Measurements from ENCODE around the gene NTF4.
A peak's percentile ranks its signal among the peaks of the same experiment; 100 is the strongest.
"Not testable (repeated sequence)": the region's sequence is repeated elsewhere in the genome, so short reads cannot be mapped to it uniquely, and the experiment has no call there.

NTF4 gene

DNA sequence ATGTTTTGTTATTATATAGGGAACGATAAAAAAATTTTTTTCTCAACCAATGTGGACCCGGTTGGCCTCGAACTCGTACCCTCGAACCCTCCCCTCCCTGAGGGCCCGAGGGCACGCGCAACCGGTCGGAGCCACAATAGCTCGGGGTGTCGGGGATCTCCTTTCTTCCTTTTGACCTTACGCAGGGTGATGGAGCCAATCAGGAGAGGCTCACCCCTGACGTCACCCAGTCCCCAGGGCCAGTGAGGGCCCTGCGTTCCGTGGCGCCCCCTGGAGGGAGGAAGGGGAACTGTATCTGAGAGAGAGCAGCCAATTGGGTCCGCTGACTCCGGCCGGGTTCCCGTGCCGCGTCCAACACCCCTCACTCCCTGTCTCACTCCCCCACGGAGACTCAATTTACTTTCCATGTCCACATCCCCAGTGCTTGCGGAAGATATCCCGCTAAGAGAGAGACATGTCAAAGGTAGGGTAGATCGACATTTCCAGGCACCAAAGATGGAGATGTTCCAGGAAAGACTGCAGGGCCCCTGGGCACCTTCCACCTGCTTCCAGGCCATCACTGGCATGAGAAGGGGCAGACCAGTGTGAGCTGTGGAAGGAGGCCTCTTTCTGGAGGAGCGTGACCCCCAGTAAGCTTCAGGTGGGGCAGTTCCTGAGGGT lies 32.8 kb downstream of the NTF4 start, which contains the start of gene CGB2:
Gene CGB2, plus strand, starts transcription at position 249 of the 660 bp plus-strand sequence. Its CDS starts 206 bp downstream, at position 455.
- DNase-seq (ENCODE audit: low read depth in 1 of 2, low spot score in 1 of 2): peak in 1 of 2 experiments; percentile 63
- in situ Hi-C loops (cut with HindIII; ENCODE audit: low pct_unique_long_range_greater_than_20kb, low sequenced_read_pairs): not testable (repeated sequence)

DNA sequence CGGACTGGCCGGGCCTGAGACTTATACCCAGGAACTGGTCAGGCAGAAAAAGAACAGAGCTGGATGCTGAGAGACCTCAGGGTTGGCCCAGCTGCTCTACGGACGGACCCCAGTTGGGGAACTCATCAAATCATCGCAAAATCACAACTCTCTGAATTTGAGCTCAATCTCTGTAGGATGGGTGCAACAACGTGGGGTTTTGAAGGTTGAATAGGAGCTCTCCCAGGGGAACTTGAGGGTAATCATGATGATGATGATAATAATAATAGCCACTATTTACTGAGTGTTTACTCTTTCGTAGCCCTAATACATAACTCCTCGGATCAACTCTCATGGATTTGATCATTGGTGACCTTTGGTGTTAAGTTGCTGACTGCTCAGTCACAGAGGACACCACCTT lies 34.3 kb downstream of the NTF4 start:
- in situ Hi-C loops (cut with HindIII; ENCODE audit: low pct_unique_long_range_greater_than_20kb, low sequenced_read_pairs); DNase-seq (ENCODE audit: low read depth in 1 of 2, low spot score in 1 of 2): not testable (repeated sequence)

DNA sequence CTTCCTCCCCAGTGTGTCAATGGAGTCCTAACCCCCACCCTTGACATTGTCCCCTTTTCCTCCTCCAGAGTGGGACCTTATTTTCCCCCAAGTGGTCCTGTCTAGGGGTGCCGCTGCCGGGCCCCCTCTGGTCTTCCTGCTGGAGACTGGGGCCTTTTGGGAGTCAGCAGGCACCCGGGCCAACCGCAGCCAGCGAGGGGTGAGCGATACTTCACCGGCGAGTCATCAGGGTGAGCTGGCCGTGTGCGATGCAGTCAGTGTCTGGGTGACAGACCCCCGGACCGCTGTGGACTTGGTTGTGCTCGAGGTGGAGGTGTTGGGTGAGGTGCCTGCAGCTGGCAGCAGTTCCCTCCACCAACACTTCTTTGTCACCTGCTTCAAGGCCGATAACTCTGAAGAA lies 34.9 kb downstream of the NTF4 start:
- in situ Hi-C loops (cut with HindIII; ENCODE audit: low pct_unique_long_range_greater_than_20kb, low sequenced_read_pairs); DNase-seq (ENCODE audit: low read depth in 1 of 2, low spot score in 1 of 2): not testable (repeated sequence)

DNA sequence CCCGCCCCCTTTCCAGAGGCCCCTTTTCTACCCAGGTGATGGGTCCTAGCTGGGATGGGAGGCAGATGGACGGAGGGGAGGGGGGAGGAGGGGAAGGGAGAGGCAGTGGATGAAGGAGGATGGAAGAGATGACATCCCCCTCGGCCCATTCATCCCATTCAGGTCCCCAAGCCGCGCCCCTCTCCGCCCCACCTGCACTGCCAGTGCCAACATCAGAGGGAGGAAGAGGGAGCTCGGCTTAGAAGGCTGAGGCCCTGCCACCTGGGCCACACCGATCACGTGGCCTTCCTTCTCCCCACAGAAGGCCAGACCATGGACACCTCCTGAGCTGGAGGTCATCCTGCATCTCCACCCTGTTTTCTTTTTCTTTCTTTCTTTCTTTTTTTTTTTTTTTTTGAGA lies 35.9 kb downstream of the NTF4 start:
- DNase-seq (ENCODE audit: low read depth in 1 of 2, low spot score in 1 of 2); in situ Hi-C loops (cut with HindIII; ENCODE audit: low pct_unique_long_range_greater_than_20kb, low sequenced_read_pairs): not testable (repeated sequence)

GRCh38 chr19:49025599-49025998 lies 39.0 kb downstream of the NTF4 start:
- in situ Hi-C loops (cut with HindIII; ENCODE audit: low pct_unique_long_range_greater_than_20kb, low sequenced_read_pairs): not testable (repeated sequence)

GRCh38 chr19:49025088-49025487 lies 39.5 kb downstream of the NTF4 start:
- in situ Hi-C loops (cut with HindIII; ENCODE audit: low pct_unique_long_range_greater_than_20kb, low sequenced_read_pairs): not testable (repeated sequence)

More at GRCh38 chr19:49025599-49025998, 39.0 kb downstream of the NTF4 start:
- DNase-seq (ENCODE audit: low read depth in 1 of 2, low spot score in 1 of 2): not testable (repeated sequence)

DNA sequence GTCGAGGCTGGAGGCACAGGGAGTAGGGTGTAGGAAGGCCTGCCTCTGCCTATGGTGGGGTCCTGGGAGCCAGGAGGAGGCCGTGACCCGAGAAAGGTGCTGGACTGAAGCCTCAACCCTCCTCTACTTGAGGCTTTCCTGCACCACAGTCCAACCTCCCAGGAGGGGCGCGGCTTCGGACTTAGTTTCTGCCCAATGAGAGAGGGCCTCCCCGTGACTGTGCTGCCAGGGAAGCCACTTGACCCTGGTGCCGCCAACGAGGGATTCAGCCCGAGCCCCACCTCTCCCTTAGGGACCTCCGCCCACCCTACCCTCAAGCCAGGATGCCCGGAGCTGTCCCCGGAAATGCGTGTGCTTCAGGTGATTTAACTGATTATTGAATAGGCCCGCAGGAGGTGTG lies 40.4 kb downstream of the NTF4 start, which contains the start of gene CGB3:
Gene CGB3, minus strand, starts transcription at position 101 of the 400 bp plus-strand sequence. CDS start 362 bp downstream, outside the sequence.
- in situ Hi-C loops (cut with HindIII; ENCODE audit: low pct_unique_long_range_greater_than_20kb, low sequenced_read_pairs): not testable (repeated sequence)

More at GRCh38 chr19:49025088-49025487, 39.5 kb downstream of the NTF4 start:
- DNase-seq (ENCODE audit: low read depth in 1 of 2, low spot score in 1 of 2): not testable (repeated sequence)

GRCh38 chr19:49022116-49022515 lies 42.5 kb downstream of the NTF4 start:
- no peak for DNase-seq (ENCODE audit: low read depth in 1 of 2, low spot score in 1 of 2)
- in situ Hi-C loops (cut with HindIII; ENCODE audit: low pct_unique_long_range_greater_than_20kb, low sequenced_read_pairs): no loop called here
- no peak for TF ChIP-seq JUND (IDR thresholded peaks at IDR 0.05; ENCODE audit: low read depth)

More for the DNA sequence above, 40.4 kb downstream of the NTF4 start, which contains the start of gene CGB3:
- DNase-seq (ENCODE audit: low read depth in 1 of 2, low spot score in 1 of 2): not testable (repeated sequence)

GRCh38 chr19:49020931-49021895 lies 43.4 kb downstream of the NTF4 start:
- in situ Hi-C loops (cut with HindIII; ENCODE audit: low pct_unique_long_range_greater_than_20kb, low sequenced_read_pairs): no loop called here
- no peak for DNase-seq (ENCODE audit: low read depth in 1 of 2, low spot score in 1 of 2)
- TF ChIP-seq JUND (IDR thresholded peaks at IDR 0.05; ENCODE audit: low read depth): no peak

- in situ Hi-C loops (cut with HindIII; ENCODE audit: low pct_unique_long_range_greater_than_20kb, low sequenced_read_pairs): no loop called here
- DNase-seq (ENCODE audit: low read depth in 1 of 2, low spot score in 1 of 2): no peak
These were observed 44.3 kb downstream of the NTF4 start for GRCh38 chr19:49020342-49020741.

GRCh38 chr19:49019242-49019932 lies 45.2 kb downstream of the NTF4 start:
- TF ChIP-seq JUND (IDR thresholded peaks at IDR 0.05; ENCODE audit: low read depth): no peak
- peak; percentile 74 to 75 for DNase-seq (ENCODE audit: low read depth in 1 of 2, low spot score in 1 of 2)
- in situ Hi-C loops (cut with HindIII; ENCODE audit: low pct_unique_long_range_greater_than_20kb, low sequenced_read_pairs): no loop called here

More at GRCh38 chr19:49020342-49020741, 44.3 kb downstream of the NTF4 start:
- TF ChIP-seq JUND (IDR thresholded peaks at IDR 0.05; ENCODE audit: low read depth): no peak

DNA sequence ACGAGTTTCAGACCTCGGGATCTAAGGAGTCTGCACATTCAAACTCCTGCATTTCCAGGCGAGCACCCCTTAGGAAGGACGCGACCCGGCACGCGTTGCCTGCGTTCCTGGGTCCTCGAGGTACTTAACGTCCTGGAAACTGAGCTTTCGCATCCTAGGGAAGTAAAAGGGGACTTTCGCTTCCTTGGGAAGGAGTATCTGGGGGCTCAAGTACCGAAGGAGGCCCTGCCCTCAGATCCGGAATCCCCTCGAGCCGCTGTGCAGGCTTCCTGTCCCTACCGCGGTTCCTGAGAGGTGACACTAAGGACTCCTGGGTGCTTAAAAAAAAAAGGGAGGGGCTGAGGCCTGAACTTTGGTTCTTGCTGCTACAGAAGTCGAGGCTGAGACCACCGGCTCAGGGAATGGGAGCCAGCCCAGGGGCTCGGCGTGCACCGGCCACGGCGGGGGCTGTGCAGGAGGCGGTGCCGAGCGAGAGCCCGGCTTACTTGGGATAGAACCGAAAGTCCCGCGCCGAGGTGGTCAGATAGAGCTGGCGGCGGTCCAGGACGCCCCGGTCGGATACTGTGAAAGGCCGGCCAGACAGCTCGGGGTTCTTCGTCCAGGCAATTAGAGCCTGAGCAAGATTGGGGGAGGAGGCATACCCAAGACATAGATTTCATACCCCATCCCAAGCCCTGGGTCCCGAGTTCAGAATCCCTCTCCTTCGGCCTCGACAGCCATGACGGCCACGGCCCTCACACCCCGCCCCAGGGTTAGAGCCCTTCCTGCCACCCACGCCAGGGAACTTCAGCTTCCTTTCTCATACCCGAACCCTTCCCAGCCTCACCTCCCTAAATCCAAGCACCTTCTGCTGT lies 46.0 kb downstream of the NTF4 start:
- DNase-seq (ENCODE audit: low read depth in 1 of 2, low spot score in 1 of 2); in situ Hi-C loops (cut with HindIII; ENCODE audit: low pct_unique_long_range_greater_than_20kb, low sequenced_read_pairs): not testable (repeated sequence)

Measured in T47D (cell line).